HepG2 (cell line): ENCODE measurements around the gene TRIM15. TPM values are rescaled to one million over a fixed set of nuclear protein-coding genes. Genes with fewer than 3 reads are reported as not detected.
A peak's percentile ranks its signal among the peaks of the same experiment; 100 is the strongest.

Experiments
- ARHGAP35 ChIP-seq: sonication (generic); formaldehyde crosslinking; IDR thresholded peaks from 2 replicates; pipeline ENCODE4 v1.9.0; 2022; ENCODE audit warnings: mild to moderate bottlenecking, inconsistent platforms, moderate library complexity, missing genetic modification reagents, borderline replicate concordance
- FLYWCH1 ChIP-seq: sonication (generic); formaldehyde crosslinking; IDR thresholded peaks from 2 replicates; pipeline ENCODE4 v1.8.1; 2023; ENCODE audit warnings: mild to moderate bottlenecking, missing genetic modification reagents
- KDM3A ChIP-seq: IDR thresholded peaks from 2 replicates; pipeline ENCODE4 v1.6.1; 2018; ENCODE audit warnings: low read depth, missing compliant biosample characterization
- NONO ChIP-seq, 2 experiments: fragments of 450-650 bp in 1 of 2; sonication (generic) in 1 of 2; formaldehyde crosslinking in 1 of 2; IDR thresholded peaks in 1 of 2; conservative IDR thresholded peaks in 1 of 2; 2 replicates each; pipeline versions ENCODE4 v1.6.1 to v1.8.0; 2017 to 2022; ENCODE audit warnings: mild to moderate bottlenecking in 1 of 2, missing genetic modification reagents in 1 of 2, moderate library complexity in 1 of 2
- SNAPC4 ChIP-seq: sonication (generic); formaldehyde crosslinking; IDR thresholded peaks from 2 replicates; pipeline ENCODE4 v1.4.0; 2020; ENCODE audit warnings: mild to moderate bottlenecking, missing genetic modification reagents
- TARDBP ChIP-seq: sonication (generic); formaldehyde crosslinking; IDR thresholded peaks from 2 replicates; pipeline ENCODE4 v1.8.0; 2022; ENCODE audit warnings: mild to moderate bottlenecking, missing genetic modification reagents
- ZNF24 ChIP-seq: fragments of 450-650 bp; IDR thresholded peaks from 2 replicates; pipeline ENCODE4 v1.6.1; 2017; ENCODE audit warnings: antibody characterized with exemption, mild to moderate bottlenecking
- ZNF383 ChIP-seq: sonication (generic); formaldehyde crosslinking; IDR thresholded peaks from 2 replicates; pipeline ENCODE4 v1.4.0; 2020; ENCODE audit warnings: missing genetic modification reagents, mild to moderate bottlenecking, borderline replicate concordance
- ZNF614 ChIP-seq: IDR thresholded peaks from 2 replicates; pipeline ENCODE4 v1.6.1; 2018; ENCODE audit warnings: missing biosample characterization, missing genetic modification reagents, inconsistent platforms, borderline replicate concordance
- ZNF615 ChIP-seq: sonication (generic); formaldehyde crosslinking; IDR thresholded peaks from 2 replicates; pipeline ENCODE4 v1.5.0; 2020; ENCODE audit warnings: mild to moderate bottlenecking, missing genetic modification reagents, borderline replicate concordance
- ZNF761 ChIP-seq: sonication (generic); formaldehyde crosslinking; conservative IDR thresholded peaks from 2 replicates; pipeline ENCODE4 v1.4.0; 2020; ENCODE audit warnings: mild to moderate bottlenecking, missing genetic modification reagents
- ZNF775 ChIP-seq: sonication (generic); formaldehyde crosslinking; IDR thresholded peaks from 2 replicates; pipeline ENCODE4 v1.4.0; 2020; ENCODE audit warnings: missing genetic modification reagents, mild to moderate bottlenecking, moderate library complexity, borderline replicate concordance
- ZNF841 ChIP-seq: sonication (generic); formaldehyde crosslinking; IDR thresholded peaks from 2 replicates; pipeline ENCODE4 v1.8.1; 2023; ENCODE audit warnings: missing genetic modification reagents, borderline replicate concordance
- polyA plus RNA-seq, 8 experiments: library from polyadenylated mRNA; depleted of rRNA in 3 of 8; stranded (reverse) in 7 of 8; unstranded in 1 of 8; fragments of >200 nt; fragmentation: Illumina TruSeq in 4 of 8; extraction: Trizol in 4 of 8; gene quantifications; 2 replicates each; pipeline versions ENCODE4 v1.2.1 to v1.2.3, GENCODE V29; 2011 to 2016; ENCODE audit warnings: low read depth in 4 of 8, missing spikeins in 1 of 8, mixed read lengths in 1 of 8; ENCODE audit not compliant: insufficient read depth in 1 of 8
- total RNA-seq, 5 experiments: library from RNA; depleted of rRNA; stranded (reverse); fragments of >200 nt; fragmentation: Illumina TruSeq; extraction: Trizol; gene quantifications; 2 replicates each; pipeline ENCODE4 v1.2.3, GENCODE V29; 2016; ENCODE audit warnings: low read depth in 1 of 5
- TF ChIP-seq, protein P1 (sequence below): sonication (generic); formaldehyde crosslinking; IDR thresholded peaks from 2 replicates; pipeline ENCODE4 v1.5.0; 2020; ENCODE audit warnings: missing genetic modification reagents
- TF ChIP-seq, protein P2 (sequence below): sonication (generic); formaldehyde crosslinking; IDR thresholded peaks from 2 replicates; pipeline ENCODE4 v1.8.0; 2022; ENCODE audit warnings: missing genetic modification reagents, mild to moderate bottlenecking, moderate library complexity, borderline replicate concordance
- TF ChIP-seq, protein P3 (sequence below): sonication (generic); formaldehyde crosslinking; conservative IDR thresholded peaks from 2 replicates; pipeline ENCODE4 v1.4.0; 2020; ENCODE audit warnings: missing genetic modification reagents
- TF ChIP-seq, protein P4 (sequence below): sonication (generic); formaldehyde crosslinking; IDR thresholded peaks from 2 replicates; pipeline ENCODE4 v1.5.1; 2020; ENCODE audit warnings: mild to moderate bottlenecking, missing genetic modification reagents, borderline replicate concordance

TRIM15 gene
- total and polyA plus RNA-seq, 2 of the 13 experiments (the other 11 are each of a cell fraction or from before 2014, with no cell fraction given): 35.1 to 38.2 TPM

DNA sequence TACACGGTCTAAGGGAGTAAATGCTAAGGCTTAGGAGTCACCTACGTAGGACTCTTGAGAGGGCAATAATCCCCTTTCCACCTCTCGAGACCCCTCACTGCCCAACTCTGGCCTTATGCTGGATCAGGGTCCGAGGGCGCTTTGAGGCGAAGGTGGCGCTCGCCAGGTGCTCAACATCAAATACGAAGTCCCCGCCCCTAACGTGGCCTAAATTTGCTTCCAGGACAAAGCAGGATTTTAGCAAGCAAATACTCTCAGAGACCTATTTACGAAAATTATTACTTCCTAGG, 50.3 kb downstream of the TRIM15 start (continued):
- no peak for TF ChIP-seq SNAPC4 (CRISPR knock-in tag)
- TF ChIP-seq, protein P1, sequence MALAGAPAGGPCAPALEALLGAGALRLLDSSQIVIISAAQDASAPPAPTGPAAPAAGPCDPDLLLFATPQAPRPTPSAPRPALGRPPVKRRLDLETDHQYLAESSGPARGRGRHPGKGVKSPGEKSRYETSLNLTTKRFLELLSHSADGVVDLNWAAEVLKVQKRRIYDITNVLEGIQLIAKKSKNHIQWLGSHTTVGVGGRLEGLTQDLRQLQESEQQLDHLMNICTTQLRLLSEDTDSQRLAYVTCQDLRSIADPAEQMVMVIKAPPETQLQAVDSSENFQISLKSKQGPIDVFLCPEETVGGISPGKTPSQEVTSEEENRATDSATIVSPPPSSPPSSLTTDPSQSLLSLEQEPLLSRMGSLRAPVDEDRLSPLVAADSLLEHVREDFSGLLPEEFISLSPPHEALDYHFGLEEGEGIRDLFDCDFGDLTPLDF (CRISPR knock-in tag): peak; percentile 87
- TF ChIP-seq ZNF614 (CRISPR knock-in tag): no peak
- 0 out of 2 replicates have a peak, but pooled peaks have one; percentile 68 for TF ChIP-seq ZNF761 (CRISPR knock-in tag)
- TF ChIP-seq ZNF615 (CRISPR knock-in tag): peak; percentile 66; the same call in 1 of the 2 replicates
- TF ChIP-seq, protein P2, sequence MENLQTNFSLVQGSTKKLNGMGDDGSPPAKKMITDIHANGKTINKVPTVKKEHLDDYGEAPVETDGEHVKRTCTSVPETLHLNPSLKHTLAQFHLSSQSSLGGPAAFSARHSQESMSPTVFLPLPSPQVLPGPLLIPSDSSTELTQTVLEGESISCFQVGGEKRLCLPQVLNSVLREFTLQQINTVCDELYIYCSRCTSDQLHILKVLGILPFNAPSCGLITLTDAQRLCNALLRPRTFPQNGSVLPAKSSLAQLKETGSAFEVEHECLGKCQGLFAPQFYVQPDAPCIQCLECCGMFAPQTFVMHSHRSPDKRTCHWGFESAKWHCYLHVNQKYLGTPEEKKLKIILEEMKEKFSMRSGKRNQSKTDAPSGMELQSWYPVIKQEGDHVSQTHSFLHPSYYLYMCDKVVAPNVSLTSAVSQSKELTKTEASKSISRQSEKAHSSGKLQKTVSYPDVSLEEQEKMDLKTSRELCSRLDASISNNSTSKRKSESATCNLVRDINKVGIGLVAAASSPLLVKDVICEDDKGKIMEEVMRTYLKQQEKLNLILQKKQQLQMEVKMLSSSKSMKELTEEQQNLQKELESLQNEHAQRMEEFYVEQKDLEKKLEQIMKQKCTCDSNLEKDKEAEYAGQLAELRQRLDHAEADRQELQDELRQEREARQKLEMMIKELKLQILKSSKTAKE (CRISPR knock-in tag): no peak; the same call in 1 of the 2 replicates
- TF ChIP-seq, protein P3, sequence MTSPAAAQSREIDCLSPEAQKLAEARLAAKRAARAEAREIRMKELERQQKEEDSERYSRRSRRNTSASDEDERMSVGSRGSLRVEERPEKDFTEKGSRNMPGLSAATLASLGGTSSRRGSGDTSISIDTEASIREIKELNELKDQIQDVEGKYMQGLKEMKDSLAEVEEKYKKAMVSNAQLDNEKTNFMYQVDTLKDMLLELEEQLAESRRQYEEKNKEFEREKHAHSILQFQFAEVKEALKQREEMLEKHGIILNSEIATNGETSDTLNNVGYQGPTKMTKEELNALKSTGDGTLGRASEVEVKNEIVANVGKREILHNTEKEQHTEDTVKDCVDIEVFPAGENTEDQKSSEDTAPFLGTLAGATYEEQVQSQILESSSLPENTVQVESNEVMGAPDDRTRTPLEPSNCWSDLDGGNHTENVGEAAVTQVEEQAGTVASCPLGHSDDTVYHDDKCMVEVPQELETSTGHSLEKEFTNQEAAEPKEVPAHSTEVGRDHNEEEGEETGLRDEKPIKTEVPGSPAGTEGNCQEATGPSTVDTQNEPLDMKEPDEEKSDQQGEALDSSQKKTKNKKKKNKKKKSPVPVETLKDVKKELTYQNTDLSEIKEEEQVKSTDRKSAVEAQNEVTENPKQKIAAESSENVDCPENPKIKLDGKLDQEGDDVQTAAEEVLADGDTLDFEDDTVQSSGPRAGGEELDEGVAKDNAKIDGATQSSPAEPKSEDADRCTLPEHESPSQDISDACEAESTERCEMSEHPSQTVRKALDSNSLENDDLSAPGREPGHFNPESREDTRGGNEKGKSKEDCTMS: no peak
- TF ChIP-seq ARHGAP35 (CRISPR knock-in tag): no peak
- TF ChIP-seq ZNF841 (CRISPR knock-in tag): no peak
- TF ChIP-seq TARDBP (CRISPR knock-in tag): no peak
- no peak for TF ChIP-seq NONO (IDR thresholded peaks at IDR 0.05)
- peak; percentile 32; the same call in 1 of the 2 replicates for TF ChIP-seq NONO (CRISPR knock-in tag; conservative IDR thresholded peaks at IDR 0.05)
- TF ChIP-seq FLYWCH1 (CRISPR knock-in tag): no peak
- TF ChIP-seq KDM3A: no peak
- no peak for TF ChIP-seq ZNF775 (CRISPR knock-in tag)
- no peak for TF ChIP-seq ZNF24
- TF ChIP-seq ZNF383 (CRISPR knock-in tag): 0 out of 2 replicates have a peak, but pooled peaks have one; percentile 7
- TF ChIP-seq, protein P4, sequence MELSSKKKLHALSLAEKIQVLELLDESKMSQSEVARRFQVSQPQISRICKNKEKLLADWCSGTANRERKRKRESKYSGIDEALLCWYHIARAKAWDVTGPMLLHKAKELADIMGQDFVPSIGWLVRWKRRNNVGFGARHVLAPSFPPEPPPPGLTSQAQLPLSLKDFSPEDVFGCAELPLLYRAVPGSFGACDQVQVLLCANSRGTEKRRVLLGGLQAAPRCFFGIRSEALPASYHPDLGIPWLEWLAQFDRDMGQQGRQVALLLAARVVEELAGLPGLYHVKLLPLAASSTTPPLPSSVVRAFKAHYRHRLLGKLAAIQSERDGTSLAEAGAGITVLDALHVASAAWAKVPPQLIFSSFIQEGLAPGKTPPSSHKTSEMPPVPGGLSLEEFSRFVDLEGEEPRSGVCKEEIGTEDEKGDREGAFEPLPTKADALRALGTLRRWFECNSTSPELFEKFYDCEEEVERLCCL (CRISPR knock-in tag): peak; percentile 62; the same call in 1 of the 2 replicates
